Choroid plexus epithelial cell (primary cell): Measurements from ENCODE around the gene ENO3.

Experiments used
- DNase-seq: peaks from one replicate; pipeline ENCODE4 v3.0.0-alpha.2; 2010; ENCODE audit warnings: low read depth
- H3K4me3 ChIP-seq: 2 replicates; pipeline ENCODE4 v1.5.1; 2011; ENCODE audit warnings: low read depth, mild to moderate bottlenecking, control low read depth, low read length, moderate library complexity
- CTCF ChIP-seq: conservative IDR thresholded peaks from 2 replicates; pipeline ENCODE4 v1.5.1; 2011; ENCODE audit warnings: low read depth, mild to moderate bottlenecking, control low read depth, inconsistent platforms, low read length, moderate library complexity

Gene ENO3

GRCh38 chr17:4968486-4969046 lies 17.6 kb downstream of the ENO3 start:
- peak; percentile 52 for DNase-seq
- TF ChIP-seq CTCF, result no peak
- H3K4me3 ChIP-seq, result peak overlapping the region; percentile 92

GRCh38 chr17:4969047-4969550 lies 18.2 kb downstream of the ENO3 start:
- no peak for TF ChIP-seq CTCF
- H3K4me3 ChIP-seq, result peak overlapping the region; percentile 92
- DNase-seq, result peak; percentile 97

- peak; percentile 5 for TF ChIP-seq CTCF
- DNase-seq, result peak; percentile 63
- peak overlapping the region; percentile 92 for H3K4me3 ChIP-seq
Measured at GRCh38 chr17:4969551-4970173, 18.7 kb downstream of the ENO3 start.

GRCh38 chr17:4970273-4970672 lies 19.4 kb downstream of the ENO3 start:
- H3K4me3 ChIP-seq, result no peak overlapping the region
- DNase-seq, result no peak
- no peak for TF ChIP-seq CTCF

GRCh38 chr17:4971826-4972225 lies 20.9 kb downstream of the ENO3 start:
- no peak overlapping the region for H3K4me3 ChIP-seq
- no peak for DNase-seq
- no peak for TF ChIP-seq CTCF

GRCh38 chr17:4972322-4972721 lies 21.4 kb downstream of the ENO3 start:
- no peak overlapping the region for H3K4me3 ChIP-seq
- no peak for TF ChIP-seq CTCF
- no peak for DNase-seq

GRCh38 chr17:4972752-4973151 lies 21.8 kb downstream of the ENO3 start:
- no peak overlapping the region for H3K4me3 ChIP-seq
- no peak for DNase-seq
- TF ChIP-seq CTCF, result no peak
